Astrocyte of the spinal cord (primary cell): ENCODE data around the gene OPRM1.
"Not testable (repeated sequence)": the region's sequence is repeated elsewhere in the genome, so short reads cannot be mapped to it uniquely, and the experiment has no call there.

ENCODE experiments used
- DNase-seq: peaks from one replicate; pipeline ENCODE4 v3.0.0; 2011; ENCODE audit warnings: low read depth, low spot score
- H3K4me3 ChIP-seq: 2 replicates; pipeline ENCODE4 v1.5.1; 2011; ENCODE audit warnings: low read depth, mild to moderate bottlenecking, low read length, moderate library complexity
- in situ Hi-C: cut with HindIII; loops from 2 replicates; pipeline ENCODE4 v1.10.0; 2017; ENCODE audit warnings: low sequenced_read_pairs
- TF ChIP-seq, protein P1 (sequence below): IDR thresholded peaks from 2 replicates; pipeline ENCODE4 v1.5.1; 2012; ENCODE audit warnings: low read depth, mild to moderate bottlenecking, low read length, inconsistent platforms

The OPRM1 gene

DNA sequence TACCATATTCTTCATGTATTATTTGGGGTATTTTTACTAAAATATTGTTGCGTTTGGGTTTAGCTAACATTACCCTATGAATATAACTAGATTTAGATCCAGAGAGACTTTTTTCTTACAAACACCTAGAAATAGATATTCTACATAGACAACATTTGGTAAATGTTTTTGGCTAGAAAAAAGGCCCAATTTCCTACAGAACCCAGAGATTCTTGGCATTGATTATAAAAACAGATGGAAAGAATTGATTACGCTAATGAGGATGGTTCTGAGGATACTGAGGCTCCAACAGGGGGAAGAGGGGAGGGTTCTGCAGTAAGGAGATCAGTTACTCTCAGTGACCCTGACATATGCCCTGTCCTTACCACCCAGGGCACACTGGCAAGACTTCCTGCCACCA lies 194.3 kb downstream of the OPRM1 start:
- TF ChIP-seq, protein P1, sequence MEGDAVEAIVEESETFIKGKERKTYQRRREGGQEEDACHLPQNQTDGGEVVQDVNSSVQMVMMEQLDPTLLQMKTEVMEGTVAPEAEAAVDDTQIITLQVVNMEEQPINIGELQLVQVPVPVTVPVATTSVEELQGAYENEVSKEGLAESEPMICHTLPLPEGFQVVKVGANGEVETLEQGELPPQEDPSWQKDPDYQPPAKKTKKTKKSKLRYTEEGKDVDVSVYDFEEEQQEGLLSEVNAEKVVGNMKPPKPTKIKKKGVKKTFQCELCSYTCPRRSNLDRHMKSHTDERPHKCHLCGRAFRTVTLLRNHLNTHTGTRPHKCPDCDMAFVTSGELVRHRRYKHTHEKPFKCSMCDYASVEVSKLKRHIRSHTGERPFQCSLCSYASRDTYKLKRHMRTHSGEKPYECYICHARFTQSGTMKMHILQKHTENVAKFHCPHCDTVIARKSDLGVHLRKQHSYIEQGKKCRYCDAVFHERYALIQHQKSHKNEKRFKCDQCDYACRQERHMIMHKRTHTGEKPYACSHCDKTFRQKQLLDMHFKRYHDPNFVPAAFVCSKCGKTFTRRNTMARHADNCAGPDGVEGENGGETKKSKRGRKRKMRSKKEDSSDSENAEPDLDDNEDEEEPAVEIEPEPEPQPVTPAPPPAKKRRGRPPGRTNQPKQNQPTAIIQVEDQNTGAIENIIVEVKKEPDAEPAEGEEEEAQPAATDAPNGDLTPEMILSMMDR, result no peak
- no peak for DNase-seq
- no peak overlapping the region for H3K4me3 ChIP-seq
- in situ Hi-C loops, result no loop called here

DNA sequence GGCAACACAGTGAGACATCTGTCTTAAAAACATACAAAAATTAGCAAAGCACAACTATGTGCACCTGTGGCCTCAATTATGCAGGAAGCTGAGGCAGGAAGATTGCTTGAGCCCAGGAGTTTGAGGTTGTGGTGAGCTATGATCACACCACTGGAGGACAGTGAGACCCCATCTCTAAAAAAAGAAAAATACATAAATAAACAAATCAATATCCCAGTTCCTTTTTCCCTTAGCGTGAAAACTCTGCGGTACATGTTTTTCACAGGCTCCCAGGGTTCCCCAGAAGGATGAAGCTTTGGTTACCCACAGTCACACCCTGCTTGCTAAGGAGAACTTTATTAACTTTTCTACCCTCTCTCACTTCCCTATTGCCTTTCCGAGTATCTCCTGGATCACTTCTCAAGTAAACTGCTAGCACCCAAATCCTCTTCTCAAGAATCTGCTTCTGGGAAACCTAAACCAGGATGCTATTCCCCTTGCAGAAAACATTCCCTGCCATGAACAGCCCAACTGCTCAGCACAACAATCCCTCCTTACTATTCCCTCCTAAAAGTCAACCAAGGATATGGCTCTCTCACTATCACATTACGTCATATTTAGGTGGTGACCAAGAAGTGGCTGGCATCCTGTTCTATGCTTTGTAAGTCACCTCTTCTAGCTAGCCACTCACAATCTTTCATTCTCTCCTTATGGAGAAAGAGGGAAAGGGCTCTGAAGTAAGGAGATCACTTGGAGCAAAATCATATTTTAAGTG lies 195.2 kb downstream of the OPRM1 start:
- DNase-seq, result no peak
- TF ChIP-seq, protein P1, result no peak
- no peak overlapping the region for H3K4me3 ChIP-seq
- in situ Hi-C loops, result no loop called here

DNA sequence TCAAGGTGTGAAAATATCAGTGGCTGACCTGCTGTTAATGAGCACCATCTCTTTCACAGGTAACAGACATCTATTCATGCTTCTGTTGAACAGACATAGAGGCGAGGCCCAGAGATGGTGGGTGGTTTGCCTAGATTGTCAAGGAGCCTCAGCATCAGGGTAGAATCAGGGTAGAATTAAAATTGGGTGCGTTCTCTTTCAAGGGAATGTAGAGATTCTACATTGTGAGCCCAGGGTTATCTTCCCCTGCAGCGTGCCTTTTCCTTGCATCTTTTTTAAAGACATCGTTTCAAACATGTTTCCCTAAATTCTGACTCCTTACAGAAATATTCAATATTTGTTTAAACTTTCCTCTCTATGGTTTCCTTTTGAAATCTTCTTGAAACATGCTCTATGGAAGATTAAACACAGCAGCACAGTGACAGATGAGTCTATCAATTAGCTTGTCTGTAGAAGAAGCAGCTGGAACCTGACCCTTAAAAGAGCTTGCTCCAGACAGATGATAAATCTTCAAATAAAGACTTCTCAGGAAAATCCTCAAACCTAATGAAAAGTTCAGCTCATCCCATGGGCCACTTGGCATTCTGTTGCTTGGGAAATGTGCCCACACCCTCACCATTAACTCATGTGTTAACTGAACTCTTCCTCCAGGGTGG lies 197.7 kb downstream of the OPRM1 start:
- DNase-seq, result no peak
- TF ChIP-seq, protein P1, result no peak
- in situ Hi-C loops, result no loop called here
- H3K4me3 ChIP-seq, result no peak overlapping the region

DNA sequence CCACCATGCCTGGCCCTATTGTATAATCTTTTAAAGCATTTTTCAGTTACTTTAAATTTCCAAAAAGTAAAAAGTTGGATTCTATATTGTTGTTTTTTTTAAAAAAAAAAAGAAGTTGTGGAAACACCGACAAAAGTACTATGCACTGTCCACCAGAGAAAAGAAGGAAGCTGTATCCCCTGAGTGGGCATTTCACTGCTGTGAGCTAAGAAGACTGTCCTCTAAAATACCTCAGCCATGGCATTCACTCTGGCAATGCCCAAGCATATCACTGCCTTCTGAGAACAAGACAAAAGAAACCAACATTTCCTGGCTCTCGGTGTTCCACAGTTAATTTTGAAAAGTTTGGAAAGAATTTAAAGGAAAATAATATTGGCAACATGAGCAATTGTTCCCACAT lies 199.8 kb downstream of the OPRM1 start:
- TF ChIP-seq, protein P1, result no peak
- no peak overlapping the region for H3K4me3 ChIP-seq
- in situ Hi-C loops, result no loop called here
- DNase-seq, result no peak

DNA sequence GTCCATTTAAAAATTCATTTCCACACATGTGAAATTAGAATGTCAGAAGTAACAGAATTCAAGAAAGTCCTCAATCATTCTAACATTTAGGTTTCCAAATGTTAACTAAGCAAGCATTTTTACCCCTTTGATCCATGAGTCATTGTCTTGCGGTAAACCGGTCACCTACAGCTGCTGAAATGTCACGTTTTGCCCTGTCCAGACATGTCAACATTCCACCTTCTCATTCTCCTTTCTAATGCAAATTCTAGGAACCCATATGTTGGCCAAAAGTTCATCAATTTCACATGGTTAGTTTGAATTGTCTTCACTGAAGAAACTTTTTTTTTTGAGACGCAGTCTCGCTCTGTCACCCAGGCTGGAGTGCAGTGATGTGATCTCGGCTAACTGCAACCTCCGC lies 200.4 kb downstream of the OPRM1 start:
- TF ChIP-seq, protein P1, result no peak
- in situ Hi-C loops, result no loop called here
- DNase-seq, result no peak
- H3K4me3 ChIP-seq, result no peak overlapping the region

DNA sequence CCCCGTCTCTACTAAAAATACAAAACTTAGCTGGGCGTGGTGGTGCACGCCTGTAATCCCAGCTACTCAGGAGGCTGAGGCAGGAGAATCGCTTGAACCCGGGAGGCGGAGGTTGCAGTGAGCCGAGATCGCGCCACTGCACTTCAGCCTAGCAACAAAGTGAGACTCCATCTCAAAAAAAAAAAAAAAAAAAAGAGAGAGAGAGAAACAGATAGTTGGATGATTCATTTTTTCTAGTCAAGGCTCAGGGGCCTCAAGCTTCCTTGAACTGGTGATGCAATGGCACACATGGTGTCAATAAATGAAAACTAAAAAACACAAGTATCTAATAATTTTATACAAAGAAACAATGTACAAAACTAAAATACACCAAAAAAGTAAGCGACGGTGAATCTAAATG lies 202.0 kb downstream of the OPRM1 start:
- in situ Hi-C loops, H3K4me3 ChIP-seq, DNase-seq: not testable (repeated sequence)

DNA sequence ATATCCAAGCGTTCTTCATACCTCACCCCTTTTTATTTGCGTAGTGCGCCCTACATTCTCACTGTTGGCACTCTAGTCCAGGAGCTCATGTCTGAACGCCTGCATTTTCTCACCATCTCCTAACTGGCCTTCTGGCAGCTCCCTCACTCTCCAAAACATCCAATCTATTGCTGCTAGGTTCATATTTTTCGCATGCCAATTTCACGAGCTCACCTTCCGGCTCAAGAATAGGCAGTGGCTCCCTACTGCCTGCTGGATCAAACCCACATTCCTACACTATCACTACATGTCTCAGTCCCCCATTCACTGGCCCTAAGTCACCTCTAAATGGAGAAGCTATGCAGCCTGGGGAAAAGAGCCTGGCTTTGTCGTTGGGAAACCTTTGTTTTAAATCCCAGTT lies 202.5 kb downstream of the OPRM1 start:
- DNase-seq, result no peak
- TF ChIP-seq, protein P1, result no peak
- no peak overlapping the region for H3K4me3 ChIP-seq
- in situ Hi-C loops, result no loop called here
